IPS-11a (cell line): ENCODE results near the gene SND1.

Experiments used
- H3K4me3 ChIP-seq: one replicate; pipeline ENCODE4 v1.5.1; 2013; ENCODE audit warnings: low read depth, low read length, control low read depth

The SND1 gene

DNA sequence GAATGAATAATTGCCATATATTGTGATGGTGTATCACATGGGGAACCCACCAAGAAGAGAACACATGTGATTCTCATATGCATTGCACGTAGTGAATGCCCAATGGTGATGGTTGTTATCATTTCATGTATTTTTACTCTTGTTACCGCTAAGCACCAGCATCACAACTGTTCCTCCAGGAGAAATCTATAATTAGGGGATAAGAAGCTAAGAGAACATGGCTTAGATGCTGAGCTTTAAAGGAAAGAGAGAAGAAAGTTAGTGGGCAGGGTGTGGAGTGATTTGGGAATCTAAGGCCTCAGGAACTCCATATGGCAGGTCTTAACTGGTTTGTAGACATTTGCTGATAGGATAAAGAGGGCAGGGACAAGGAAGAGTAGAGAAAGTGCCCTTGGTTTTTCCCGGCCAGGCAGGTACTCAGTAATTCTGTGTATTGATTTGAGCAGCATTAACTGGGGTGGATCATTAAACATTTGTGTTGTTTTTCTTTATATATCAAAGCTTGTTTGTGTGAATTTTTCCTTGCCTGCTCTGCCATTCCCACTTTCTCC lies 233.3 kb downstream of the SND1 start:
- H3K4me3 ChIP-seq: no peak overlapping the region

DNA sequence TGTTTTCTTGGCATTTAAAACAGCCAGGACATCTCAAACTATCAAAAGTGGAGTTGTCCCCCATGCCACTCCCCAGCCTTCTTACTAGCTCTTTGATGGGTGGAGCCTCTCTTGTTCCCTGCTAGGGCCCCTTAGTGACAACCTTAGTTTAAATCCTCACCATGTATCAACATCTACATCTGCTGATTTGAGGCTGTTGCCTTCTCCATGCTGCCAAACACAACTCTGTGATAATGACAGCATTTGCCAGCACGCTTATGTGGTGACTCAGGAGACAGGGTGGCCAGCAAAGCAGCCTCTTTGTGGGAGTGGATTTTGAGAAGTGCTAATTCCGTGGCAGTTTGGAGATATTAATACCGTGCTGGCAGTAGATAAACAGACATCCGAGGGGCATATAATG lies 233.8 kb downstream of the SND1 start:
- no peak overlapping the region for H3K4me3 ChIP-seq

DNA sequence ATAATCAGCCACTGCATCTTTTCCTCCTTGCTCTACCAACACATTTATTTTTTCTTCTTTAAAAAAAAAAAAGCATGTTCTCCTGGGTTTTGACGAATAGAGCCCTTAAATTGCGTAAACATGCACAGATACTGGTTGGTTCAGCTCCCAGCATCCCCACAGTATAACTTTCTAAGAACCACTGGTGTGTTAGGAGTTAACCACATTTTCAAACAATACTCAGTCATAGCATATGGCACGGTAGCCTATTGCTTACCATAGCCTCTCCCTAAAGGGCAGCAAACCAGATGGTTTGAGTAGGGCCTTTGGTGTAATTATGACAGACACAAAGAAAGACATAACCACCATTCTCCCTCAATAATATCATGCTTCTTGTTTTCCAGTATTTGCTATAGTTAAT lies 234.3 kb downstream of the SND1 start:
- no peak overlapping the region for H3K4me3 ChIP-seq

DNA sequence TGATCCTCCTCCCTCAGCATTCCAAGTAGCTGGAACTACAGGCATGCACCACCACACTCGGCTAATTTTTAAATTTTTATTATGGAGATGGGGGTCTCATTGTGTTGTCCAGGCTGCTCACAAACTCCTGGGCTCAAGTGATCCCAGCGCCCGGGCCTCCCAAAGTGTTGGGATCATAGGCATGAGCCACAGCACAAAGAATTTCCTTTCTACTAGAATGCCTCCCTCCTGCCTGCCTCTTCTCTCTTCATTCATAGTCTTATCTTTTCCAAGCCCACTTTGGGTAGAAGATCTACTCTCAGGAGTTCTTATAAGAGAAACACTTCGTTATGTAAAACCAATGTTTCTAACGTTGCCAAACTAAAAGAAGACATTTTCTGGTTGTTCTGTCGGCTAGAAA lies 235.1 kb downstream of the SND1 start:
- H3K4me3 ChIP-seq: no peak overlapping the region

DNA sequence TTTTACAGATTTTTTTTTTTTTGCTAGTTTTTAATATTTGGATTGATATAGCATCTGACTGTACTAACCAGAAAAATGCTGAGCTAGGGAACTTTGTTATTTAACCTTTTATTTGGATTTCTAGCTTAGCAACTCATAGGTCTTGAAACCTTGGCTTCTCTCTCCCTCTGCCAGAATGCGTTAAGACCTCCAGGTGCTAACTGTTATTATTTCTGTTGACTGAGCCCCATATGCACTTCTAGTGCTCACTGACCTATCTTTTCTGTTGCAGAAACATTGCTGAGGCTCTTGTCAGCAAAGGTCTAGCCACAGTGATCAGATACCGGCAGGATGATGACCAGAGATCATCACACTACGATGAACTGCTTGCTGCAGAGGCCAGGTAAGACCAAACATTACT lies 235.6 kb downstream of the SND1 start:
- H3K4me3 ChIP-seq: no peak overlapping the region

DNA sequence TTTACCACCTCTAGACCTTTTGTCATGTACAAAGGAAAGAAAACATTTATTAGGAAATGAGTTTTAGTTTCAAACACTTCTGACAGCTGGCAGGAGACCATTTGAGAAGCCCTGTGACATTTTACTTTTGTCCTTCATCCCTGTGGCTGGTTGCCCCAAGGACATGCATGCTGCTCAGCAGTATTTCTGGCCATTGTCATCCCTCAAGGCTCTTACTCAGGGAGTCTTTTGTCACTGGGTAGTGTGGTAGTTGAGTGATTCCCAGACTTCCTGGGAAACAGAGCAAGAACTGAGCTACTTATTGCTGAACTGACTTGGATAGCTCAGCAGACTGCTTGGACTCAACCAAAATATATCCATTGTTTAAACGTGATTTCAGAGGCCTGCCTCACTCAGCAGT lies 236.4 kb downstream of the SND1 start:
- no peak overlapping the region for H3K4me3 ChIP-seq

DNA sequence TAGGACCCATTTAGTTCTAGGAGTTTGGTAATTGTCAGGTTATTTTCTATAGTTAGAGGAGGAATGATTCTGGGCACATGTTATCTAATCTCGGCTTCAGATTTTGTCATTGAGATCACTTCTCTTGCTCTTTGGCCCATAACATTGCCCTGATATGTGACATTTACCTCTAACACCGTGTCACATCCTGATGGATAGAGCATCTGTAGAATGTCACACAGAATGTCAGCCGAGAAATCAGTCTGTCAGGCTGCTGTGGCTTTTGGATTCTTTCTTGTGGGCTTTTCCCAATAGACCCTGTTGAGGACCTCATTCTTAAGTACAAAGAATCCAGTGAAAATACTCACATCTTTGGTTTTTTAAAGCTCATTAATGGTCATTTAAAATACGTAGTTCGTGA lies 236.8 kb downstream of the SND1 start:
- H3K4me3 ChIP-seq: no peak overlapping the region

DNA sequence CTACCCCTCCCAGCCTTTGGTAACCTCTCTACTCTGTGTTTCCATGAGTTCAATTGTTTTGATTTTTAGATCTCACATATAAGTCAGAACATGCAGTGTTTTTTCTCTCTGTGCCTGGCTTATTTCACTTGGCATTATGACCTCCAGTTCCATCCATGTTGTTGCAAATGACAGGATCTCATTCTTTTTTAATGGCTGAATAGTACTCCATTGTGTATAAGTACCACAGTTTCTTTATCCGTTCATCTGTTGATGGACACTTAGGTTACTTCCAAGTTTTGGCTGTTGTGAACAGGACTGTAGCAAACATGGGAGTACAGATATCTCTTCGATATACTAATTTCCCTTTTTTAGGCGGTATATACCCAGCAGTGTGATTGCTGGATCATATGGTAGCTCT lies 237.7 kb downstream of the SND1 start:
- no peak overlapping the region for H3K4me3 ChIP-seq

DNA sequence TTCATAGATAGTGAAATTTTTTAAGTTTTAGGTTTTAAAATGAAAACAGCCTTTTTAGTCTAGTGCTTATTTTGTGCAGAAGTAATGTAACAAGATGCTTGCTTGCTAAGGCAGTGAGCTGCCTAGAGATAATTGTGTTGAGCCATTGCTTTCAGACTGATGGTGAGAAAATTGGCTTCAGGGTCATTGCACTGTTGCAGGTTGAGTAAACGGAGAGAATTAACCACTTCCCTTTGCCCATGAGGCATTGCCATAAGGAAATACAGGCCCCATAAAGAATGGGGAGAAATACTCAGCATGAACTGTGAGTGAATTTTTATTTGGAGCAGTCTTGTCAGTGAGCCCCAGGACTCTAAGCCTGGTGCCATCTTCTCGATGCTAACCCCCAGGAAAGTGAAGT lies 238.7 kb downstream of the SND1 start:
- H3K4me3 ChIP-seq: no peak overlapping the region

DNA sequence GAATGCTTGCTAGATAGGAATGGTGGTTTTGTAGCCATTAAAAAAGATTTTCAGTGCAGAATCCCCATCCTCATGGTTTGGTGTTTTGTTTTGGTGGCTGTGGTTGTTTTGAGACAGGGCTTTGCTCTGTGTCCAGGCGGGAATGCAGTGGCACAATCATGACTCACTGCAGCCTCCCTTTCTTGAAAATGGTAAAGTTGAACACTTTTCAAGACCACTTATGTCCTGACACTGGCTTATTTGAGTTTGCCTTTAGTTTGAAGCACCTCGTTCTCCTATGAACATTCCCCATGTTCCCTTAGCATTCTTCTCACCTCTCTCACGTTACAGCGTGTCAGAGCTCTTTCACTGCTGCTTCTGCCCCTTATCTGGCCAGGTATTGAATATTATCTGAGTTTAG lies 239.2 kb downstream of the SND1 start:
- H3K4me3 ChIP-seq: no peak overlapping the region

DNA sequence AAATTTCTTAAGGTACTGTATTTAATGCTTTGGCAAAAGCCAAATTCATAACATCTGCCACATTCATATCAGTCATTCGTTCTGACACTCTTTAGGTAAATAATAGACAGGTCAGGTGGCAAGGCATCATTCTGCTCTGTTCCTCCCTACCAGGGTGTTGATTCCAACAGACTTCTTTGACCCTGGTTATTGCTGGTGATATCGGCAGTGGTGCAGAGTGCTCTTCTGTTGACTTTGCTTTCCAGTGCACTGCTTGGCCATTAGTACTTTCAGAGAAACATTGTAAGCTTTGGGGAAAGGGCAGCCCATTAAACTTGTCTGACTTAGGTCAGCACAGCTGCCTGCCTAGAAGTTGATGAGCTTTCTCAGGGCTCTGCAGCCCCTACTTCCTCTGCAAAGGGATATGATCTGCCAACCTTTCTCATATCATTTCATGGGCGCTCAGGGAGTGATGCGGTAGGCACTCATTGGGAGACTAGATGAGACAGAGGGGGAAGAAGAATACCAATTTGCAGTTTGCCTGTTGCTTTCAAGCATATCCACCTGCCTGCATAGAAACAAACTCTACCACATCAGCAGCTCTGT lies 240.0 kb downstream of the SND1 start:
- H3K4me3 ChIP-seq: no peak overlapping the region

DNA sequence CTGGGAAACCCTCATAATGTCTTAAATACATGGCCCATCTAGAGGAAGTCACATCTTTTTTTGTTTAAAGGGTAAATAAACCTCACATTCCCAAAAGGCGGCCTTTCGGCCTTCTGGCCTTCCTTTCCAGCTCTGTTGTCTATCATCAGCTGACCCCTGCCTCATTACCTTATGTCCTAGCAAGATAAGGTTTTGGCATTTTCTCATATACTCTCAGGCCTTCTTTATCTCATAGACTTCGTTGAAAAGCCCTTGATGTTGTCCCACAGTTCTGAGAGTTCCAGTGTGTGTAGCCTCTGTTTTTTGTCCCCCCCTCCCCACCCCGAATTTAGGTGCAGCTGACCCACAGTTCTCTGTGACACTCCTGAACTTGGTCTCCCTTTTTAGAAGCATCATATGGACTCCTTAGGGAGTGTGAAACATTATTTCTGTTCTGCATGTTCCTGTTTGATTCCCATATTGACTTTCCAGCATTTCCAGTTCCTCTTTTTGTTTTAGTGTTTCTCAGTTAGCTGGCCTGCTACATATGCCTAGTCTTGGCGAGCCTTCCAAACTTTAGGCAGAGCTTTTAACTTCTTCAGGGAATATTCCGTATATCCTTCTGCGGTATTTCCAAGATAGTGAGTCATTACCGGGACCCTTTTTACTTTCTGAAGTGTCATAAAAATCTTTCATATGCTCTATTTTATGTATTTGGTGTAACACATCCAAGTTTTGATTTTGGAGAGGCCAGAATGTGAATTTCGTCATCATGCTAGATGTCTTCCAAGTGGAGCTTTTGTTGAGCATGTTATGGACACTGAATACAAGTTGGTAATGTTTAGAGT lies 240.7 kb downstream of the SND1 start:
- no peak overlapping the region for H3K4me3 ChIP-seq

DNA sequence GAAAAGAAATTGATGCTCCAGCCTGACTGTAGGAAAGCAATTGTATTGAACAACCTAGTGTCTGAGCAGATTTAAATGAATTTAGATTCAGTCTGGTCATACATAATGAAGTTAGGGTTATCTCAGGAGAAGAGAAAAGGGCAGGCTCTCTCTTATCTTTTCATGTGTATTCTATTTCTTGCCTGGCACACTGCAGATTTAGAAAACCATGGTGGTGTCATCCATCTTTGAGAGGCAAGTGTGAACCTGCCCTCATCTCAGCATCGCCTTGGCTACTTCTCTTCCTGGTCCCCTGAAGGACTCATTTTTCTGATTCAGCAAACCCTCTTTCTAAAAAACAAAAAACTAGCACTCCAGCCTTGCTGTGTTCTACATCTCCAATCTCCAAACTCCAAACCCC lies 241.6 kb downstream of the SND1 start:
- H3K4me3 ChIP-seq: no peak overlapping the region

DNA sequence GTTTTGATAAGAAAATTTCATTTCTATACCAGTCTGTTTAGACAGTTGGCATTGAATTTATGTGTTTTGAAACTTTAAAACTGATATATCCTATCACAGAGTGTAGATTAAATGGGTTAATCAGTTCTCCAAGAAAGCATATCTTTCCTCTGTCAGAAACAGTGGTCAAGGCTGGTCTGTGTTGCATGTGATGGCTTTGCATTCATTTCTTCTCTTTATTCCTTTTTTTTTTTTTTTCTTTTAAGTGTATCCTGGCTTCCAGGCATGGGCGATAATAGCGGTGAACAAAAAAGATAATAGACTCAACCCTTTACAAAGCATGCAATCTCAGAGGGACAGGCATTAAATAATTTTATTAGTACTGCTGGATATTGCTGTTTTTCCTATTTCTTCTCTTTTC lies 242.6 kb downstream of the SND1 start:
- H3K4me3 ChIP-seq: no peak overlapping the region

DNA sequence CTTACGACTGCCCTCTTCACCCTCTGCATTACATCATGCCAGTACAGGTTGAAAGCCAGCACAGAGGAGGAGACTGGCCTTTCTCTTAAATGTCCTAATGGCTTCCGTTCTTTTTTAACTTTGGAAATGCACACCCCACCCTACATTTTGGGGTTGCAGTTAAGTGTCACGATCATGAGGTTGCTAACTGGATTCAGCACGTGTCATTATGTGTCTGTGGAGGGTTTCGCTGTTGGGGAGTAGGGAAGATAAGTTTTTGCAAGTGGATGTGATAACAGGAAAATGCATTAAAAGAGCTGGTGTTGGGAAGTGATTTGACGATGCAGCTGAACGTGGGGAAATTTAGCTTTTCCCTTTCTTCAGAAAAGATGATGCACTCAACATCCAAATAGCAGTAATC lies 243.4 kb downstream of the SND1 start:
- no peak overlapping the region for H3K4me3 ChIP-seq

DNA sequence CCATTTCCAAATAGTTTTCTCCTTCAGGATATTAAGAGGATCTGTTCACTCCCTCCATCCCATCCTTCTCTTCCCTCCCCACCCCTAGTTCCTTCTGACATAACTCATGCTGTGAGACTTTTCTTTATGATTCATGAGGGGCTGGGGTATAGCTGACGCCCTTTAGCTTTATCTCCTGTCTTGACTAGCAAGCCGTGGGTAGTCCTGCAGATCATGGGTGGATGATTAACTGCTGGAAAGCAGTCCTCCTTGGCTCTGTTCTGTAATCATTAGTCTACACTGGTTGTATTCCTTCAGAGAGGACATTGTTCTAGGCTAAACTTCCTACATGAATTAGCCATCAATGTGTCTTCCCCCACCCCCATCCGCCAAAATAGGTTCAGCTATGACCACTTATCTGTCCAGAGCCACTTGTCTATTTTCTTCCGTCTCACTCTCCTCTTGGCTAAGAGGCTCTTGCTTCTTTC lies 243.9 kb downstream of the SND1 start:
- no peak overlapping the region for H3K4me3 ChIP-seq

DNA sequence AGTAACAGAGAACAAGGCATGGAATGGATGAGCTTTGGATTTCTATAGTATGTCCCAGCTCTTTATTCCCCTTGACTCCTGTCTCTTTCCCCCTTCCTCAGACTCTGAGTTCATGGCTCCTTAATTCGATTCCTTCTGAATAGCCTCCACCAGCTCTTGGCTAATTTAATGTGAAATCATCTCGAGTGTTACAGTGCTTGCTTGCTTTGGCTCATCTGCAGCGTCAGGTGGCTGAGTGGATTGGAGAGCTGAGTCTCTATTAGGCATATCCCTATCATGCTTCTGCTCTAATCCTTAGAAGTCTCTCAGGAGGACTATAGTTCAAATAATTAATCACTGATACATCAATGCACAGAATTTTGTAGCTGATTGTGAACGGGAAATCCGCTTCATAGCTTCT lies 244.7 kb downstream of the SND1 start:
- H3K4me3 ChIP-seq: no peak overlapping the region

DNA sequence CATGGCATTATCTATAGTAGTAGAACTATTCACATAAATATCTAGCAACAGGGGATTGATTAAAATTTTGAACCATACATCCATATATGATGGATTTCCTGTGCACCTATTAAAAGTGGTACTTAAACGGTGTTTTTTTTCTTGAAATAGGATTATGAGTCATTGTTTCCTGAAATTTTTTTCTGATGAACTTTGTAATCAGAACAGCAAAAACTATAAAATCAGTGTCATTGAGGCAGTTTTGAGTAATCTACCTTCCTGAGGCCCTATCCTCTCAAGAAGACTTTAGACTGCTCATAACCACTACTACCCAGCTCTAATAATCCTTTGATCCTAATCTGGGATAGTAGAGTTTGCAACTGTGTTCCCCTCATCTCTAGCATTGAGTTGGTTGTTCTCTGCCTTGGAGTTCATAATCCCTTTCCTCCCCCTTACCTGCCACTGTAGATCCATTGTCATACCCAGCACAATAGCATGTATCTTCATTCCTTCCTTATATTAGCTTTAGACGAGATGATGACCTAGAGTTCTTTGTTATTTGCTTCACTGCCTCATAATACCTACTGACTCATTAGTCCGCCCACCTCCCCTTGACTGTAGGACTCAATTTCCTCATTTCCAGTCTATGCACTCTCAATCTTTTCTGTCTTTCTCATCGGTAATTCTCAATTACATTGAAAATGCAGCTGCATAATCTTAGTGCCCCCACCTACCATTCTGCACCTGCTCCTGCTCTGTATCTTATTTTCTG lies 245.9 kb downstream of the SND1 start:
- H3K4me3 ChIP-seq: no peak overlapping the region

DNA sequence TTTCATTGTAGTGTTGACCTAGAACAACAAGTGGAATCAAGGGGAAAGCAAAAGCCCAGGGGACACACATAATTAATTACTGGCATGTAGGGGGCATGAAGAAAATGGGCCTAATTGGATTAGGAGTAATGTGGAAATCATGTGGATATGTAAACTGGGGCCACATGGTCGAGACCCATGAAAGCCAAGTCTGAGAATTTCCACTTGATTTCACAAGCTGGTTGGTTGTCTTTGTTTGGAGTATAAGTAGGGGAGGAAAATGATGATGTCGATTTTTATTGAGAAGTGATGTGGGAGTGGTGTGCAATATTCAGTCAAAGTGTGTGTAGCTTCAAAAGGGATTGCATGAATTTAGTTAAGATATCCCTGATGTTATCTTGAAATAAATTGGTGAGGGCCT lies 247.4 kb downstream of the SND1 start:
- no peak overlapping the region for H3K4me3 ChIP-seq

DNA sequence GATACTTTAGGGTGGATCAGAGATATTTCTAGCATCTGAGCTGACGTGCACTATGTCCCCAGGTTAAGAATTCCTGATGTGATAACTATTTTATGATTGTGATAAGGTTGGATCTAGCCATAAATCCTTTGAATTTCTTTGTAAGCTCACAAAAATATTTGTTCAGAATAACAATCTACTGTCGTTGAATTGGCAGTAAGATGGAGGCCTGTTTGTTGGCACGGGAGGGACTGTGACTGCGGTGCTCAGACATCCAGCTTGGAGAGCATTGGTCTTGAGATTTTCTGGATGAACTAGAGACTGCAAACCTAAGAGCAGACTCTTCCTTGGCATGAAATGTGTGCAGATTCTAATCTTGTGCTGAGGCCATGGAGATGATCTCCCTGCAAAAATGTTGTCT lies 248.1 kb downstream of the SND1 start:
- H3K4me3 ChIP-seq: no peak overlapping the region

DNA sequence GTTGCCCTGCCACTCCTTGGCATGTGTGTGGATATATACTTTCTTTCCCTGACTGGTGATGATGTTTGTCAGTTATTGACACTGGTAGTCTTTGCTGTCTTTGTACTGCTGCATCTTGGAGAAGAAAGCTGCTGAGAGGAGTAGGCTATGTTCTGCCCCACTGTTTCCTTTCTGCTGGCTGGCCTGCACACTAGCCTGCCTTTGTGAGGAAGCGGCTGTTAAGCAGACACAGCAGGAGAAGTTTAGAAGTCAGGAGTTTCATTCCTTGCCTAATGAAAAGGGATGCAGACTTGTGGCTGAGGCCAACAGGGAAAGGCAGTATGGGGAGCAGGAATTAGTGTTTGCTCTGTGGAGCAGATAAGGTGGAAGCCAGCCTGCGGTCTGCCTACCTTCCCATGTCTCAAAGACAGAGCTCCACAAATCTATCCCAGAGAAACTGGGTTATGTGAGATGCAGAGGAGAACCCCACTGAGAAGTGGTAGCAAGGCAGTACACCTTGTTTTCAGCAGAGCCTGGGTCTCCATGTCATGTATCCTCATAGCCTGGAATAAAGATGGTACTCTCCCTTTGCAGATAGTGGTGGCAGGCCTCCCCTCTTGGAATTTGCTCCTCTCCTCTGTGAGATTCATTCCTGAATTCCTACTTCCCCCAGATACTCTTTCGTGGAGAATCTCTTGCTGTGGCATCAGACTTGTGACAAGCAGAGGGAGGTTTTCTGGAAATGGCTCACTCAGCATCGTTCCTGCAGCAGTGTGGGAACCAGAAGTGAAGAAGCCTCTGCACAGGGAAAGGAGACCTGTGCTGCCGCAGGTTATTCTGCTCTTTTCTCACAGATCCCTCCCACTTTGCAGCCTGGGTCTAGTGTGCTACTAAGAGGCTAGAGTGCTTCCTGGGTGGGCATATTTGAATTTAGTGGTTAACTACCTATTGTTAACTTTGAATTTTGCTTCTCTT lies 249.0 kb downstream of the SND1 start:
- H3K4me3 ChIP-seq: no peak overlapping the region
